Lung (tissue), 12 donors: ENCODE results near the gene OLFM3. TPM values are rescaled to one million over a fixed set of nuclear protein-coding genes. Genes with fewer than 3 reads are reported as not detected.

ENCODE experiments used
- ATAC-seq: fragments of 200-7000 bp; cut with Tn5 transposase; one replicate; pipeline ENCODE4 v1.9.1; 2020; ENCODE audit warnings: moderate number of reproducible peaks; ENCODE audit not compliant: insufficient read depth, low FRiP score
- DNase-seq, 3 donors: peaks; one replicate each; pipeline ENCODE4 v3.0.0-alpha.2; 2013 to 2017
- H3K27ac ChIP-seq, 2 donors: one replicate each; pipeline ENCODE4 v1.5.1; 2013; ENCODE audit warnings: mild to moderate bottlenecking in 2 of 2, moderate library complexity in 2 of 2, control low read depth in 1 of 2, inconsistent platforms in 1 of 2, low read depth in 1 of 2, low read length in 1 of 2
- H3K27me3 ChIP-seq, 3 donors: one replicate each; pipeline ENCODE4 v1.5.1; 2013; ENCODE audit warnings: low read length in 2 of 3; ENCODE audit not compliant: control insufficient read depth in 3 of 3, insufficient read depth in 3 of 3
- H3K36me3 ChIP-seq, 4 donors: one replicate each; pipeline ENCODE4 v1.5.1; 2013; ENCODE audit warnings: low read length in 4 of 4, mild to moderate bottlenecking in 1 of 4, moderate library complexity in 1 of 4; ENCODE audit not compliant: control insufficient read depth in 4 of 4, insufficient read depth in 4 of 4
- H3K4me1 ChIP-seq, 5 donors: one replicate each; pipeline ENCODE4 v1.5.1; 2013; ENCODE audit warnings: low read length in 5 of 5, mild to moderate bottlenecking in 2 of 5, moderate library complexity in 1 of 5; ENCODE audit not compliant: control insufficient read depth in 5 of 5, insufficient read depth in 5 of 5
- H3K4me3 ChIP-seq: one replicate; pipeline ENCODE4 v1.5.1; 2013; ENCODE audit warnings: mild to moderate bottlenecking, control low read depth, moderate library complexity
- H3K9ac ChIP-seq, 2 donors: one replicate each; pipeline ENCODE4 v1.5.1; 2013; ENCODE audit warnings: low read length in 2 of 2, control low read depth in 1 of 2; ENCODE audit not compliant: insufficient read depth in 1 of 2
- H3K9me3 ChIP-seq, 4 donors: one replicate each; pipeline ENCODE4 v1.5.1; 2013; ENCODE audit warnings: low read length in 3 of 4, mild to moderate bottlenecking in 1 of 4, moderate library complexity in 1 of 4; ENCODE audit not compliant: control insufficient read depth in 4 of 4, insufficient read depth in 3 of 4
- WGBS, 2 donors: extraction: QIAGEN DNeasy Blood & Tissue Kit; methylation state at CpG; one replicate each; pipeline ENCODE4 v1.1.7; 2013; 5-methylcytosine and 5-hydroxymethylcytosine counted together
- polyA plus RNA-seq, 2 donors: library from polyadenylated mRNA; stranded (reverse); fragments of 200-250 nt; gene quantifications; one replicate each; pipeline ENCODE4 v1.2.1, GENCODE V29; 2013
- total RNA-seq, 2 donors: library from RNA; depleted of rRNA in 1 of 2; stranded (reverse); fragments of >200 nt in 1 of 2; gene quantifications; one replicate each; pipeline ENCODE4 v1.2.1, GENCODE V29; 2014 to 2021
- TF ChIP-seq, protein P1 (sequence below): IDR thresholded peaks from 2 replicates; pipeline ENCODE4 v1.5.1; 2012; ENCODE audit warnings: mild to moderate bottlenecking; ENCODE audit errors: control extremely low read depth, extremely low read depth
- donor health status: control.
- donor health status: control.
- donor health status: Bipolar disorder and iron deficiency.
- donor health status: healthy.
- donor health status: DM: yes; HTN: yes; CAD: no.

Gene OLFM3
- total and polyA plus RNA-seq, 4 donors: 8.1 TPM; not detected in 3

GRCh38 chr1:101980974-101981373 is 15.8 kb downstream of the OLFM3 start:
- 2 to 9% methylated on average over 2 of the region's 2 CpGs for WGBS, 2 donors
- Histone ChIP-seq H3K4me1 (no peaks in the 10 kb centered on the region), H3K9ac (no peak overlapping the region), H3K9me3 (no peaks in the 10 kb centered on the region), H3K27me3 (no peaks in the 10 kb centered on the region), H3K36me3 (no peaks in the 10 kb centered on the region), H3K4me3 (no peak overlapping the region), H3K27ac (no peak overlapping the region)
- ATAC-seq (no peak), DNase-seq (no peak)
- TF ChIP-seq, protein P1, sequence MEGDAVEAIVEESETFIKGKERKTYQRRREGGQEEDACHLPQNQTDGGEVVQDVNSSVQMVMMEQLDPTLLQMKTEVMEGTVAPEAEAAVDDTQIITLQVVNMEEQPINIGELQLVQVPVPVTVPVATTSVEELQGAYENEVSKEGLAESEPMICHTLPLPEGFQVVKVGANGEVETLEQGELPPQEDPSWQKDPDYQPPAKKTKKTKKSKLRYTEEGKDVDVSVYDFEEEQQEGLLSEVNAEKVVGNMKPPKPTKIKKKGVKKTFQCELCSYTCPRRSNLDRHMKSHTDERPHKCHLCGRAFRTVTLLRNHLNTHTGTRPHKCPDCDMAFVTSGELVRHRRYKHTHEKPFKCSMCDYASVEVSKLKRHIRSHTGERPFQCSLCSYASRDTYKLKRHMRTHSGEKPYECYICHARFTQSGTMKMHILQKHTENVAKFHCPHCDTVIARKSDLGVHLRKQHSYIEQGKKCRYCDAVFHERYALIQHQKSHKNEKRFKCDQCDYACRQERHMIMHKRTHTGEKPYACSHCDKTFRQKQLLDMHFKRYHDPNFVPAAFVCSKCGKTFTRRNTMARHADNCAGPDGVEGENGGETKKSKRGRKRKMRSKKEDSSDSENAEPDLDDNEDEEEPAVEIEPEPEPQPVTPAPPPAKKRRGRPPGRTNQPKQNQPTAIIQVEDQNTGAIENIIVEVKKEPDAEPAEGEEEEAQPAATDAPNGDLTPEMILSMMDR: no peak

- Histone ChIP-seq H3K4me3 (no peak overlapping the region), H3K4me1 (peaks cover 0 to 4% (median 0%) of the 10 kb centered on the region in 5 donors), H3K9me3 (no peaks in the 10 kb centered on the region), H3K27me3 (no peaks in the 10 kb centered on the region), H3K9ac (no peak overlapping the region), H3K36me3 (no peaks in the 10 kb centered on the region), H3K27ac (no peak overlapping the region)
- ATAC-seq (no peak), DNase-seq (no peak)
- TF ChIP-seq, protein P1: no peak
- WGBS, 2 donors: 95% methylated on average over 3 of the region's 3 CpGs
These were observed 19.5 kb downstream of the OLFM3 start for GRCh38 chr1:101977266-101977665.

GRCh38 chr1:101976161-101976560 is 20.6 kb downstream of the OLFM3 start:
- Histone ChIP-seq H3K36me3 (no peaks in the 10 kb centered on the region), H3K27me3 (no peaks in the 10 kb centered on the region), H3K4me1 (peaks cover 0 to 4% (median 0%) of the 10 kb centered on the region in 5 donors), H3K4me3 (no peak overlapping the region), H3K27ac (no peak overlapping the region), H3K9ac (no peak overlapping the region), H3K9me3 (no peaks in the 10 kb centered on the region)
- no peak for ATAC-seq
- no peak for DNase-seq
- TF ChIP-seq, protein P1: no peak
- WGBS, 2 donors: 85% methylated on average over 3 of the region's 3 CpGs

GRCh38 chr1:101975371-101975770 is 21.4 kb downstream of the OLFM3 start:
- Histone ChIP-seq H3K36me3 (no peaks in the 10 kb centered on the region), H3K4me1 (peaks cover 0 to 4% (median 0%) of the 10 kb centered on the region in 5 donors), H3K4me3 (no peak overlapping the region), H3K27ac (no peak overlapping the region), H3K27me3 (no peaks in the 10 kb centered on the region), H3K9me3 (no peaks in the 10 kb centered on the region), H3K9ac (no peak overlapping the region)
- ATAC-seq (no peak), DNase-seq (peak in 1 of 3 donors; percentile 14)
- TF ChIP-seq, protein P1: no peak
- WGBS, 2 donors: 59 to 87% methylated on average over 3 of the region's 3 CpGs
